ENCODE data around the gene BMPR1B. TPM values are rescaled to one million over a fixed set of nuclear protein-coding genes. Genes with fewer than 3 reads are reported as not detected.

The BMPR1B gene
- total RNA-seq, 1 experiment from 2014 or later: 0.35 TPM

GRCh38 chr4:94849901-94850300, 92.1 kb downstream of the BMPR1B start:
- H2BK15ac ChIP-seq (ENCODE audit: low read depth, low read length): no peak overlapping the region
- no peak for TF ChIP-seq CTCF (conservative IDR thresholded peaks at IDR 0.05)
- no peak overlapping the region for H2AK5ac ChIP-seq (ENCODE audit: insufficient read length, low read length)
- no peak overlapping the region for H3K14ac ChIP-seq (ENCODE audit: insufficient read depth, low read length)
- no peak overlapping the region for H3K4ac ChIP-seq (ENCODE audit: low read depth, low read length)
- no peaks in the 10 kb centered on the region for H3K23me2 ChIP-seq (ENCODE audit: insufficient read length, low read depth, low read length, poor library complexity, severe bottlenecking)
- Mint-ChIP-seq H3K27me3 (ENCODE audit: low read depth) (no peaks in the 10 kb centered on the region), H3K36me3 (ENCODE audit: insufficient read depth in 1 of 3, low read depth in 3 of 3) (peaks cover 0 to 4% (median 1%) of the 10 kb centered on the region in 3 experiments; a peak in 2 of 7 replicates), H3K9me3 (peaks cover 0 to 8% of the 10 kb centered on the region in 2 experiments; a peak in 3 of 5 replicates), H3K4me3 (no peak overlapping the region), H3K4me1 (no peaks in the 10 kb centered on the region), H3K27ac (no peak overlapping the region)
- DNase-seq: no peak
- no peak overlapping the region for H3K27ac ChIP-seq (ENCODE audit: insufficient read length, low read depth, low read length)
- H4K91ac ChIP-seq (ENCODE audit: insufficient read length, low read depth, low read length): no peak overlapping the region
- no peak overlapping the region for H4K5ac ChIP-seq (ENCODE audit: insufficient read length, low read depth, low read length)
- H3K23ac ChIP-seq (ENCODE audit: insufficient read length, low read depth, low read length): no peak overlapping the region
- H4K8ac ChIP-seq (replicated peaks; ENCODE audit: insufficient read length, low read depth, low read length): no peak overlapping the region
- H4K20me1 ChIP-seq (ENCODE audit: control insufficient read depth, insufficient read depth, insufficient read length): no peaks in the 10 kb centered on the region
- H3K18ac ChIP-seq (ENCODE audit: insufficient read length, low read depth, low read length): no peak overlapping the region
- no peaks in the 10 kb centered on the region for H3K4me1 ChIP-seq (ENCODE audit: insufficient read depth, low read length)
- no peak overlapping the region for H2BK20ac ChIP-seq (ENCODE audit: low read depth, low read length, poor library complexity, severe bottlenecking)
- no peak overlapping the region for H2BK5ac ChIP-seq (ENCODE audit: insufficient read length, low read length)
- no peaks in the 10 kb centered on the region for H3K27me3 ChIP-seq (ENCODE audit: insufficient read depth, low read length)
- H3K79me2 ChIP-seq (ENCODE audit: insufficient read depth, low read length): no peaks in the 10 kb centered on the region
- no peak overlapping the region for H2BK120ac ChIP-seq (ENCODE audit: low read depth, low read length, poor library complexity, severe bottlenecking)
- H3K9ac ChIP-seq (ENCODE audit: extremely low read depth, insufficient read length, low read length): no peak overlapping the region
- no peak overlapping the region for H2AFZ ChIP-seq (ENCODE audit: low read length)
- no CpG with 5 or more reads among the region's 2 CpGs for WGBS (ENCODE audit: extremely low coverage, insufficient read length, low lambda C conversion rate)
- no peaks in the 10 kb centered on the region for H3K9me3 ChIP-seq (ENCODE audit: control insufficient read depth, low read depth, low read length)
- H2BK12ac ChIP-seq (ENCODE audit: insufficient read length, low read depth, low read length): no peak overlapping the region
- no peak overlapping the region for H3T11ph ChIP-seq (ENCODE audit: low read length)
- no peak overlapping the region for H3K56ac ChIP-seq (ENCODE audit: insufficient read length, low read depth, low read length)
- H3K4me2 ChIP-seq (ENCODE audit: insufficient read depth, insufficient read length, low read length): no peak overlapping the region
- no peaks in the 10 kb centered on the region for H3K79me1 ChIP-seq (ENCODE audit: insufficient read depth, low read depth, low read length, poor library complexity, severe bottlenecking)

Data from H9 (cell line).